D721Med (cell line): ENCODE measurements around the gene ZNF394.

ENCODE experiments used
- DNase-seq: peaks from one replicate; pipeline ENCODE4 v3.0.0; 2011; ENCODE audit warnings: low spot score; ENCODE audit not compliant: insufficient read length
- FAIRE-seq: peaks from 2 replicates; lab custom pipeline; 2011; peaks lifted over from hg19 to GRCh38; lab: Jason Lieb, UNC
- CTCF ChIP-seq: IDR thresholded peaks from 2 replicates; pipeline ENCODE4 v1.5.1; 2012; ENCODE audit warnings: mild to moderate bottlenecking, control low read depth; ENCODE audit not compliant: insufficient read depth; ENCODE audit errors: missing control alignments

ZNF394 gene

GRCh38 chr7:99457650-99458493 is 42.2 kb downstream of the ZNF394 start:
- no peak for FAIRE-seq
- no peak for TF ChIP-seq CTCF
- DNase-seq, result no peak

GRCh38 chr7:99457050-99457649 is 42.9 kb downstream of the ZNF394 start:
- FAIRE-seq, result no peak
- no peak for TF ChIP-seq CTCF
- no peak for DNase-seq

- no peak for TF ChIP-seq CTCF
- FAIRE-seq, result no peak
- no peak for DNase-seq
These were observed 43.8 kb downstream of the ZNF394 start for GRCh38 chr7:99456288-99456687.

GRCh38 chr7:99455874-99456273 is 44.2 kb downstream of the ZNF394 start:
- DNase-seq (no peak), FAIRE-seq (no peak)
- TF ChIP-seq CTCF, result no peak

- FAIRE-seq (no peak), DNase-seq (no peak)
- TF ChIP-seq CTCF, result no peak
These were observed 47.0 kb downstream of the ZNF394 start for GRCh38 chr7:99453105-99453504.

GRCh38 chr7:99452541-99452940 is 47.5 kb downstream of the ZNF394 start:
- no peak for DNase-seq
- FAIRE-seq, result no peak
- no peak for TF ChIP-seq CTCF

GRCh38 chr7:99451936-99452335 is 48.1 kb downstream of the ZNF394 start:
- DNase-seq (no peak), FAIRE-seq (no peak)
- no peak for TF ChIP-seq CTCF
